H9 (cell line): Measurements from ENCODE around the gene TMEM81. TPM values are rescaled to one million over a fixed set of nuclear protein-coding genes. Genes with fewer than 3 reads are reported as not detected.

Source experiments
- DNase-seq: peaks from one replicate; pipeline ENCODE4 v3.0.0-alpha.2; 2017
- H2AFZ ChIP-seq: one replicate; pipeline ENCODE4 v1.6.1; 2013; ENCODE audit warnings: mild to moderate bottlenecking, low read length, control low read depth, moderate library complexity
- H2AK5ac ChIP-seq: 2 replicates; pipeline ENCODE4 v1.6.1; 2013; ENCODE audit warnings: low read length, control low read depth, mixed read lengths; ENCODE audit not compliant: insufficient read length
- H2BK120ac ChIP-seq: one replicate; pipeline ENCODE4 v1.6.1; 2013; ENCODE audit warnings: low read depth, mild to moderate bottlenecking, low read length, control low read depth, inconsistent platforms; ENCODE audit not compliant: poor library complexity, severe bottlenecking
- H2BK12ac ChIP-seq: 2 replicates; pipeline ENCODE4 v1.6.1; 2013; ENCODE audit warnings: low read length, control low read depth, mixed read lengths, low read depth; ENCODE audit not compliant: insufficient read length
- H2BK15ac ChIP-seq: 2 replicates; pipeline ENCODE4 v1.6.1; 2013; ENCODE audit warnings: low read depth, low read length, control low read depth
- H2BK20ac ChIP-seq: one replicate; pipeline ENCODE4 v1.6.1; 2013; ENCODE audit warnings: low read depth, mild to moderate bottlenecking, low read length, control low read depth, inconsistent platforms; ENCODE audit not compliant: poor library complexity, severe bottlenecking
- H2BK5ac ChIP-seq: 2 replicates; pipeline ENCODE4 v1.6.1; 2013; ENCODE audit warnings: low read length, control low read depth, mixed read lengths; ENCODE audit not compliant: insufficient read length
- H3K14ac ChIP-seq: 2 replicates; pipeline ENCODE4 v1.6.1; 2013; ENCODE audit warnings: low read length, control low read depth; ENCODE audit not compliant: insufficient read depth
- H3K18ac ChIP-seq: 2 replicates; pipeline ENCODE4 v1.6.1; 2013; ENCODE audit warnings: low read depth, mild to moderate bottlenecking, mixed read lengths, low read length, control low read depth; ENCODE audit not compliant: insufficient read length
- H3K23ac ChIP-seq: 2 replicates; pipeline ENCODE4 v1.6.1; 2013; ENCODE audit warnings: low read length, control low read depth, mixed read lengths, low read depth; ENCODE audit not compliant: insufficient read length
- H3K23me2 ChIP-seq: 2 replicates; pipeline ENCODE4 v1.6.1; 2013; ENCODE audit warnings: low read depth, mild to moderate bottlenecking, mixed read lengths, low read length, control low read depth; ENCODE audit not compliant: insufficient read length, poor library complexity, severe bottlenecking
- H3K27ac ChIP-seq: 2 replicates; pipeline ENCODE4 v1.5.1; 2013; ENCODE audit warnings: low read length, control low read depth, mixed read lengths, low read depth; ENCODE audit not compliant: insufficient read length
- H3K27me3 ChIP-seq: 2 replicates; pipeline ENCODE4 v1.6.1; 2013; ENCODE audit warnings: low read length, control low read depth, inconsistent platforms; ENCODE audit not compliant: insufficient read depth
- H3K4ac ChIP-seq: 2 replicates; pipeline ENCODE4 v1.6.1; 2013; ENCODE audit warnings: low read depth, mild to moderate bottlenecking, control low read depth, inconsistent platforms, low read length, moderate library complexity
- H3K4me1 ChIP-seq: 2 replicates; pipeline ENCODE4 v1.6.1; 2013; ENCODE audit warnings: low read length, control low read depth, inconsistent platforms; ENCODE audit not compliant: insufficient read depth
- H3K4me2 ChIP-seq: 2 replicates; pipeline ENCODE4 v1.6.1; 2013; ENCODE audit warnings: low read length, control low read depth, mixed read lengths; ENCODE audit not compliant: insufficient read length, insufficient read depth
- H3K56ac ChIP-seq: 2 replicates; pipeline ENCODE4 v1.6.1; 2013; ENCODE audit warnings: low read depth, mild to moderate bottlenecking, mixed read lengths, low read length, control low read depth; ENCODE audit not compliant: insufficient read length
- H3K79me1 ChIP-seq: 2 replicates; pipeline ENCODE4 v1.6.1; 2013; ENCODE audit warnings: low read depth, mild to moderate bottlenecking, moderate library complexity, low read length, control low read depth, inconsistent platforms; ENCODE audit not compliant: insufficient read depth, poor library complexity, severe bottlenecking
- H3K79me2 ChIP-seq: 2 replicates; pipeline ENCODE4 v1.6.1; 2013; ENCODE audit warnings: low read length, control low read depth, inconsistent platforms; ENCODE audit not compliant: insufficient read depth
- H3K9ac ChIP-seq: 2 replicates; pipeline ENCODE4 v1.6.1; 2013; ENCODE audit warnings: low read length, control low read depth, mixed read lengths; ENCODE audit not compliant: insufficient read length; ENCODE audit errors: extremely low read depth
- H3K9me3 ChIP-seq: one replicate; pipeline ENCODE4 v1.6.1; 2013; ENCODE audit warnings: low read depth, low read length, inconsistent platforms; ENCODE audit not compliant: control insufficient read depth
- H3T11ph ChIP-seq: one replicate; pipeline ENCODE4 v1.6.1; 2013; ENCODE audit warnings: mild to moderate bottlenecking, low read length, control low read depth, inconsistent platforms
- H4K20me1 ChIP-seq: one replicate; pipeline ENCODE4 v1.6.1; 2013; ENCODE audit not compliant: control insufficient read depth, insufficient read length, insufficient read depth
- H4K5ac ChIP-seq: 2 replicates; pipeline ENCODE4 v1.6.1; 2013; ENCODE audit warnings: low read depth, mild to moderate bottlenecking, mixed read lengths, low read length, control low read depth; ENCODE audit not compliant: insufficient read length
- H4K8ac ChIP-seq: replicated peaks from 2 replicates; pipeline ENCODE4 v1.6.1; 2013; ENCODE audit warnings: low read length, control low read depth, mixed read lengths, low read depth; ENCODE audit not compliant: insufficient read length
- H4K91ac ChIP-seq: 2 replicates; pipeline ENCODE4 v1.6.1; 2013; ENCODE audit warnings: low read depth, mild to moderate bottlenecking, moderate library complexity, mixed read lengths, low read length, control low read depth; ENCODE audit not compliant: insufficient read length
- H3K27ac Mint-ChIP-seq, 3 experiments: 2 replicates in 2 of 3; 3 replicates in 1 of 3; pipeline ENCODE4 v1.8.0; 2020 to 2021; ENCODE audit warnings: mixed read lengths in 3 of 3, mild to moderate bottlenecking in 1 of 3, moderate library complexity in 1 of 3
- H3K27me3 Mint-ChIP-seq: 2 replicates; pipeline ENCODE4 v1.8.0; 2021; ENCODE audit warnings: low read depth, mild to moderate bottlenecking, moderate library complexity, mixed read lengths
- H3K36me3 Mint-ChIP-seq, 3 experiments: 2 replicates in 2 of 3; 3 replicates in 1 of 3; pipeline ENCODE4 v1.8.0; 2020 to 2021; ENCODE audit warnings: low read depth in 3 of 3, mixed read lengths in 3 of 3; ENCODE audit not compliant: insufficient read depth in 1 of 3
- H3K4me1 Mint-ChIP-seq, 2 experiments: 2 replicates each; pipeline ENCODE4 v1.8.0; 2020; ENCODE audit warnings: mixed read lengths in 2 of 2
- H3K4me3 Mint-ChIP-seq, 2 experiments: 2 replicates in 1 of 2; 3 replicates in 1 of 2; pipeline ENCODE4 v1.8.0; 2020 to 2021; ENCODE audit warnings: mild to moderate bottlenecking in 2 of 2, mixed read lengths in 2 of 2, moderate library complexity in 1 of 2
- H3K9me3 Mint-ChIP-seq, 2 experiments: 2 replicates in 1 of 2; 3 replicates in 1 of 2; pipeline ENCODE4 v1.8.0; 2020; ENCODE audit warnings: mild to moderate bottlenecking in 2 of 2, mixed read lengths in 2 of 2, moderate library complexity in 1 of 2
- CTCF ChIP-seq: fragments of 200-600 bp; sonication (generic); conservative IDR thresholded peaks from 3 replicates; pipeline ENCODE4 v1.8.0; 2021; ENCODE audit warnings: antibody characterized with exemption, mild to moderate bottlenecking
- WGBS: extraction: QIAGEN DNeasy Blood & Tissue Kit; methylation state at CpG from one replicate; pipeline ENCODE4 v1.1.7; 2013; ENCODE audit warnings: missing lambda C conversion rate, low lambda C conversion rate, mixed read lengths; ENCODE audit not compliant: insufficient read length; ENCODE audit errors: extremely low coverage; 5-methylcytosine and 5-hydroxymethylcytosine counted together
- total RNA-seq: library from RNA; stranded (reverse); gene quantifications from 2 replicates; pipeline ENCODE4 v1.2.1, GENCODE V29; 2021

Gene TMEM81
- total RNA-seq, 1 experiment from 2014 or later, result 3.0 TPM

- H3K9ac ChIP-seq, result no peak overlapping the region
- no peaks in the 10 kb centered on the region for H3K23me2 ChIP-seq
- H3T11ph ChIP-seq, result no peak overlapping the region
- H3K14ac ChIP-seq, result no peak overlapping the region
- H3K79me2 ChIP-seq, result no peaks in the 10 kb centered on the region
- no peak for DNase-seq
- H4K8ac ChIP-seq, result no peak overlapping the region
- no peak overlapping the region for H3K56ac ChIP-seq
- TF ChIP-seq CTCF, result no peak
- no peak overlapping the region for H2BK5ac ChIP-seq
- Mint-ChIP-seq H3K4me3 (no peak overlapping the region), H3K27ac (no peak overlapping the region; a peak in 1 of 7 replicates), H3K27me3 (peaks cover 7% of the 10 kb centered on the region), H3K36me3 (no peaks in the 10 kb centered on the region), H3K4me1 (peaks cover 4 to 19% of the 10 kb centered on the region in 2 experiments), H3K9me3 (no peaks in the 10 kb centered on the region)
- H2BK20ac ChIP-seq, result no peak overlapping the region
- H4K91ac ChIP-seq, result no peak overlapping the region
- no peaks in the 10 kb centered on the region for H3K9me3 ChIP-seq
- H3K4ac ChIP-seq, result no peak overlapping the region
- no CpG with 5 or more reads among the region's 13 CpGs for WGBS
- H2BK15ac ChIP-seq, result no peak overlapping the region
- H3K27me3 ChIP-seq, result no peaks in the 10 kb centered on the region
- no peak overlapping the region for H3K18ac ChIP-seq
- no peaks in the 10 kb centered on the region for H4K20me1 ChIP-seq
- H3K79me1 ChIP-seq, result no peaks in the 10 kb centered on the region
- no peaks in the 10 kb centered on the region for H3K4me1 ChIP-seq
- H3K23ac ChIP-seq, result no peak overlapping the region
- H2AFZ ChIP-seq, result no peak overlapping the region
- H2BK120ac ChIP-seq, result no peak overlapping the region
- no peak overlapping the region for H3K4me2 ChIP-seq
- no peak overlapping the region for H3K27ac ChIP-seq
- H2AK5ac ChIP-seq, result no peak overlapping the region
- H2BK12ac ChIP-seq, result no peak overlapping the region
- no peak overlapping the region for H4K5ac ChIP-seq
Observed at GRCh38 chr1:205056188-205056611, 28.1 kb downstream of the TMEM81 start.
